K562 (cell line): ENCODE measurements around the gene CCDC85A.

Source experiments
- BHLHE40 ChIP-seq: IDR thresholded peaks from 2 replicates; pipeline ENCODE4 v1.6.1; 2011; ENCODE audit warnings: low read length, improper control_type of control experiment
- CHD4 ChIP-seq: fragments of 200-600 bp; sonication (generic); IDR thresholded peaks from 3 replicates; pipeline ENCODE4 v1.6.1; 2012; ENCODE audit warnings: low read depth, mild to moderate bottlenecking, mixed read lengths, low read length, inconsistent platforms; ENCODE audit not compliant: insufficient read depth, insufficient replicate concordance, poor library complexity, severe bottlenecking
- HCFC1 ChIP-seq: IDR thresholded peaks from 2 replicates; pipeline ENCODE4 v1.6.1; 2012; ENCODE audit warnings: low read depth, low read length, improper control_type of control experiment
- KLF13 ChIP-seq: fragments of 450-650 bp; IDR thresholded peaks from 2 replicates; pipeline ENCODE4 v1.6.1; 2016; ENCODE audit warnings: missing genetic modification characterization, low read depth, mild to moderate bottlenecking, missing compliant biosample characterization, moderate library complexity, borderline replicate concordance
- NFE2 ChIP-seq: IDR thresholded peaks from 2 replicates; pipeline ENCODE4 v1.6.1; 2014; ENCODE audit warnings: antibody characterized with exemption, low read depth
- NFYB ChIP-seq: IDR thresholded peaks from 2 replicates; pipeline ENCODE4 v1.6.1; 2011; ENCODE audit warnings: mild to moderate bottlenecking, moderate library complexity; ENCODE audit not compliant: insufficient read length; ENCODE audit errors: extremely low read depth
- RNF2 ChIP-seq: sonication (generic); IDR thresholded peaks from 2 replicates; pipeline ENCODE4 v1.6.1; 2016
- ZBTB1 ChIP-seq: sonication (generic); formaldehyde crosslinking; IDR thresholded peaks from 2 replicates; pipeline ENCODE4 v1.8.1; 2023; ENCODE audit warnings: missing genetic modification reagents, low read depth, mild to moderate bottlenecking, borderline replicate concordance
- ZNF274 ChIP-seq: IDR thresholded peaks from 2 replicates; pipeline ENCODE4 v1.6.1; 2011; ENCODE audit warnings: low read depth, mild to moderate bottlenecking, low read length, moderate library complexity, borderline replicate concordance
- TF ChIP-seq, protein P1 (sequence below), 3 experiments: IDR thresholded peaks in 2 of 3; conservative IDR thresholded peaks in 1 of 3; 2 replicates each; pipeline ENCODE4 v1.5.1; 2011 to 2012; ENCODE audit warnings: low read length in 3 of 3, mild to moderate bottlenecking in 3 of 3, control low read depth in 2 of 3, improper control_type of control experiment in 1 of 3, inconsistent platforms in 1 of 3, low read depth in 1 of 3, mixed read lengths in 1 of 3, moderate library complexity in 1 of 3; ENCODE audit not compliant: insufficient read depth in 2 of 3

DNA sequence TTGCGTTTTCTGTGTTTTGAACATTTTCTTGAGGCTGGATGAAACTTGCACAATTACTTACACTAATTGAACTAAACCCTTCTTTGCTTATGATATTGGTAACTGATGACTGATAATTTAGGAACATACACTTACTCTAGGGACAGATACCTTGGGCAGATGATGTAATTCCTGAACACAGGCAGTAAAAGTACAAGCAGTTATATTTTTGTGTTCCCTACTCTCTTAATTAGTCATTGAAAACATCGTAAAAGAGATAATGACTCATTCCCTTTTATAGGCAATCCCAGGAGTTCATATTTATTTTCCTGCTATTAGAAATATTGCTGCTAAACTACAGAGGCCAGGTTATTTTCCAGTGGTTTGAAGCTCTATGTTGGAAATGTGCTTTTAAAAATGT lies 46.4 kb downstream of the CCDC85A start:
- no peak for TF ChIP-seq KLF13 (tag)
- TF ChIP-seq, protein P1, sequence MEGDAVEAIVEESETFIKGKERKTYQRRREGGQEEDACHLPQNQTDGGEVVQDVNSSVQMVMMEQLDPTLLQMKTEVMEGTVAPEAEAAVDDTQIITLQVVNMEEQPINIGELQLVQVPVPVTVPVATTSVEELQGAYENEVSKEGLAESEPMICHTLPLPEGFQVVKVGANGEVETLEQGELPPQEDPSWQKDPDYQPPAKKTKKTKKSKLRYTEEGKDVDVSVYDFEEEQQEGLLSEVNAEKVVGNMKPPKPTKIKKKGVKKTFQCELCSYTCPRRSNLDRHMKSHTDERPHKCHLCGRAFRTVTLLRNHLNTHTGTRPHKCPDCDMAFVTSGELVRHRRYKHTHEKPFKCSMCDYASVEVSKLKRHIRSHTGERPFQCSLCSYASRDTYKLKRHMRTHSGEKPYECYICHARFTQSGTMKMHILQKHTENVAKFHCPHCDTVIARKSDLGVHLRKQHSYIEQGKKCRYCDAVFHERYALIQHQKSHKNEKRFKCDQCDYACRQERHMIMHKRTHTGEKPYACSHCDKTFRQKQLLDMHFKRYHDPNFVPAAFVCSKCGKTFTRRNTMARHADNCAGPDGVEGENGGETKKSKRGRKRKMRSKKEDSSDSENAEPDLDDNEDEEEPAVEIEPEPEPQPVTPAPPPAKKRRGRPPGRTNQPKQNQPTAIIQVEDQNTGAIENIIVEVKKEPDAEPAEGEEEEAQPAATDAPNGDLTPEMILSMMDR (IDR thresholded peaks at IDR 0.05 in 2 of 3, conservative IDR thresholded peaks at IDR 0.05 in 1 of 3; ENCODE audit: insufficient read depth in 2 of 3, low read depth in 1 of 3, low read length in 3 of 3) = no peak
- TF ChIP-seq NFYB = no peak
- TF ChIP-seq RNF2 = no peak
- TF ChIP-seq NFE2 = no peak
- TF ChIP-seq CHD4 = no peak
- TF ChIP-seq ZBTB1 (CRISPR knock-in tag) = no peak
- no peak for TF ChIP-seq HCFC1
- TF ChIP-seq ZNF274 = no peak
- TF ChIP-seq BHLHE40 = no peak
